HG02798 (cell line): ENCODE measurements around the gene PTPA.

ENCODE experiments used
- ATAC-seq: cut with Tn5 transposase; IDR thresholded peaks from one replicate; pipeline ENCODE4 v1.9.1; 2021; ENCODE audit warnings: mild to moderate bottlenecking; ENCODE audit not compliant: unreplicated experiment, poor library complexity

Gene PTPA

GRCh38 chr9:129080601-129081387, 30.4 kb upstream of the PTPA start, which contains the start of gene DOLPP1:
TSS of gene DOLPP1 (plus strand) at chr9:129081111. CDS start at chr9:129081132, 21 bp downstream.
- peak; percentile 97 for ATAC-seq

- no peak for ATAC-seq
Observed at GRCh38 chr9:129081388-129081904, 29.8 kb upstream of the PTPA start.

GRCh38 chr9:129084087-129084486, 27.1 kb upstream of the PTPA start:
- ATAC-seq = no peak

GRCh38 chr9:129089246-129089645, 22.0 kb upstream of the PTPA start:
- ATAC-seq = no peak

GRCh38 chr9:129093602-129094386, 17.4 kb upstream of the PTPA start:
- no peak for ATAC-seq

- ATAC-seq = no peak
Observed at GRCh38 chr9:129094387-129095169, 16.6 kb upstream of the PTPA start.

GRCh38 chr9:129095170-129095667, 16.0 kb upstream of the PTPA start:
- no peak for ATAC-seq

GRCh38 chr9:129095908-129096307, 15.3 kb upstream of the PTPA start:
- no peak for ATAC-seq

- no peak for ATAC-seq
Observed at GRCh38 chr9:129097671-129098306, 13.4 kb upstream of the PTPA start.

GRCh38 chr9:129098328-129098727, 12.9 kb upstream of the PTPA start:
- ATAC-seq = no peak

GRCh38 chr9:129100383-129101169, 10.6 kb upstream of the PTPA start:
- ATAC-seq = no peak

- no peak for ATAC-seq
Observed at GRCh38 chr9:129101279-129101678, 9.9 kb upstream of the PTPA start.

GRCh38 chr9:129102095-129102525, 9.1 kb upstream of the PTPA start:
- no peak for ATAC-seq

- ATAC-seq = no peak
Observed at GRCh38 chr9:129102791-129103594, 8.2 kb upstream of the PTPA start.

GRCh38 chr9:129103595-129103965, 7.6 kb upstream of the PTPA start:
- ATAC-seq = no peak

GRCh38 chr9:129104051-129104450, 7.2 kb upstream of the PTPA start:
- no peak for ATAC-seq

GRCh38 chr9:129105857-129106694, 5.1 kb upstream of the PTPA start:
- no peak for ATAC-seq
